GM18526 (cell line): ENCODE results near the gene KLHL28.

ENCODE experiments used
- POLR2A ChIP-seq: IDR thresholded peaks from 3 replicates; pipeline ENCODE4 v1.6.1; 2011; ENCODE audit not compliant: insufficient read length; ENCODE audit errors: extremely low read depth

The KLHL28 gene

GRCh38 chr14:44966601-44967336 is 5.0 kb upstream of the KLHL28 start:
- TF ChIP-seq POLR2A = no peak

DNA sequence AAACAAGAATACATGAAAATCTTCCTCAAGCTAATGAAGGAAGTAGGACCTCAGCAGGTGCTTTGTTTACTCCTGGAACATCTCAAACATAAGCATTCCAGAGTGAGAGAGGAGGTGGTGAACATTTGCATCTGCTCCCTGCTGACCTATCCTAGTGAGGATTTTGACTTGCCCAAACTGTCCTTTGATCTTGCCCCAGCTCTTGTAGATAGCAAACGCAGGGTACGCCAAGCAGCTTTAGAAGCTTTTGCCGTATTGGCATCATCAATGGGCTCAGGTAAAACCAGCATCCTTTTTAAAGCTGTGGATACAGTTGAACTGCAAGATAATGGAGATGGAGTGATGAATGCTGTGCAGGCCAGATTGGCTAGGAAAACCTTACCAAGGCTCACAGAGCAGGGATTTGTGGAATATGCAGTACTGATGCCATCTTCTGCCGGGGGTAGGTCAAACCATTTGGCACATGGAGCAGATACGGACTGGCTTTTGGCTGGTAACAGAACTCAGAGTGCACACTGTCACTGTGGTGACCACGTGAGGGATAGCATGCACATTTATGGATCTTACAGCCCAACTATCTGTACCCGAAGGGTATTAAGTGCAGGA is 2.1 kb upstream of the KLHL28 start:
- TF ChIP-seq POLR2A = no peak

DNA sequence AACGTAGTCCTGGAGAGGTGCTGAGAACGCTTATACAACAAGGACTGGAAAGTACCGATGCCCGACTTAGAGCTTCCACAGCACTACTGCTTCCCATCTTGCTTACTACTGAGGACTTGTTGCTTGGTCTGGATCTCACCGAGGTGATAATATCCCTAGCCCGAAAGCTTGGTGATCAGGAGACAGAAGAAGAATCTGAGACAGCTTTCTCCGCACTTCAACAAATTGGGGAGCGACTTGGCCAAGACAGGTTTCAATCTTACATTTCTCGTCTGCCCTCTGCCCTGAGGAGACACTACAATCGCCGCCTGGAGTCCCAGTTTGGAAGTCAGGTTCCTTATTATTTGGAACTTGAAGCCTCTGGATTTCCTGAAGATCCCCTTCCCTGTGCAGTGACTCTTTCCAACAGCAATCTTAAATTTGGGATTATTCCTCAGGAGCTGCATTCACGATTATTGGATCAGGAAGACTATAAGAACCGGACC is 1.3 kb upstream of the KLHL28 start:
- no peak for TF ChIP-seq POLR2A

DNA sequence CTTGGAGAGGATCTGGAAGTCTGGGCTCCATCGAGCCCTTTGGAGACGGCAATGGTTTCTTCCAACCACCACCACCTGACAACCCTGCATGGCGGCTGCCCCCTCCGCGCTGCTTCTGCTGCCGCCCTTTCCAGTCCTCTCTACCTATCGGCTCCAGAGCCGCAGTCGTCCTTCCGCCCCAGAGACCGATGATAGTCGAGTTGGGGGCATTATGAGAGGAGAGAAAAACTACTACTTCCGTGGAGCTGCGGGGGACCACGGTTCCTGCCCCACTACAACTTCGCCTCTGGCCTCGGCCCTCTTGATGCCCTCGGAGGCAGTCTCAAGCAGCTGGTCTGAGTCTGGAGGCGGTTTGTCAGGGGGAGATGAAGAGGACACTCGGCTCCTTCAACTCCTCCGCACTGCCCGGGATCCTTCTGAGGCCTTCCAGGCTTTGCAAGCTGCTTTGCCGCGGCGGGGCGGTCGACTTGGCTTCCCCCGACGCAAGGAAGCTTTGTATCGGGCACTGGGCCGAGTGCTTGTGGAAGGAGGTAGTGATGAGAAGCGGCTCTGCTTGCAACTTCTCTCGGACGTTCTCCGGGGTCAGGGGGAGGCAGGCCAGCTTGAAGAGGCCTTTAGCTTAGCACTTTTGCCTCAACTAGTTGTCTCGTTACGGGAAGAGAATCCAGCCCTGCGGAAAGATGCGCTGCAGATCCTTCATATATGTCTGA is 742 bp upstream of the KLHL28 start:
- no peak for TF ChIP-seq POLR2A

DNA sequence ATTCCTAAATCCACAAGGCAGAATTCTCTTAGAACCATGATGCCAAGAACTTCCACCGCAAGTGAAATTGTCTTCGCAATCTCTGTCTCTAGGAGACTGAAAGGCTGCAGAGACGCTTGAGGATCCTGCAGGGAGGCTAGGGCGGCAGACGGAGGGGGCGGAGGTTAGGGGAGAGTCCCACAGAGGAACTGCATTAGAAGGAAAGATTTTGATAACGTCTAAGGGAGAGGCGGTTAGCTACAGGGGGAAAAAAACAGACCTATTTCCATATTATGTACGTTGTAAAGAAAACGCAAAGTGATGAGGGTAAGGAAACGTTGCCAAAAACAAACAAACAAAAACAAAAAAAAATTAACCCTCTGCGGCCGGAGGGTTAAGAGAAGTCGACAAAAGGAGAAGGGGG is 595 bp downstream of the KLHL28 start:
- TF ChIP-seq POLR2A = no peak

DNA sequence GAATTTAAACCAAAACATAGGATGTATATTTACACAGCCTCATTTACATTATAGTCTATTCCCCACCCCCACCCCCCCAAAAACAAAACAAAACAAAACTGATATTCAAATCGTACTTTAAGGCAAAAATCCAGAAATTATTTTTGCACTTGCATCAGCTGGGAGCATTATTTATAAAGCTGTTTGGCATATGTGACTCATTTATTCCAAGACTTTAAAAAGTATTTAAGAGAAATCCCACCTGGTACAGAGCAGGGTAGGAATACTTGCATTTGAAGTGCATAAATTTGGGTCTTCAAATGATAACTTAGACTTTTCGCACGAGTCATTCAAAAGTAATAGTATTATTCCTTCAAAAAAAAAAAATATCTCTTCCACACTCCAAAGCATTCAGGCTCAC is 1.1 kb downstream of the KLHL28 start:
- no peak for TF ChIP-seq POLR2A

GRCh38 chr14:44960146-44960545 is 1.6 kb downstream of the KLHL28 start:
- TF ChIP-seq POLR2A = no peak

DNA sequence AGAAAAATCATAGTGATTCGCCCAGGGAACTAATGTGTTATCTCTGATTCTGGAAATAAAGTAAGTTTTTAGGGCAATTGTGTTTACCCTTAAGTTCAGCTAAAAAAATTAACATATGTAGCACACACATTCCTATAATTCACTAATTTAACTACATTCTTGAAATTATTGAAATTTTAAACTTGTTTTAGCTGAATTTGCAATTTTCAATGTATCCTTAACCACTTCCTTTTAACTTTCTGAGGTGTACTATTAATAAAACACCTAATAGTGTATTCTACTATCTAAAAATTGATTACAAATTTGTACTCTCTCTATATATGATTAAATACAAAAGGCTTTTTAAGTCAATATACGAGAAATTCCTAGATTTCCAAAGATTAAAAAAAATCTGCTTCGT is 2.2 kb downstream of the KLHL28 start:
- no peak for TF ChIP-seq POLR2A

DNA sequence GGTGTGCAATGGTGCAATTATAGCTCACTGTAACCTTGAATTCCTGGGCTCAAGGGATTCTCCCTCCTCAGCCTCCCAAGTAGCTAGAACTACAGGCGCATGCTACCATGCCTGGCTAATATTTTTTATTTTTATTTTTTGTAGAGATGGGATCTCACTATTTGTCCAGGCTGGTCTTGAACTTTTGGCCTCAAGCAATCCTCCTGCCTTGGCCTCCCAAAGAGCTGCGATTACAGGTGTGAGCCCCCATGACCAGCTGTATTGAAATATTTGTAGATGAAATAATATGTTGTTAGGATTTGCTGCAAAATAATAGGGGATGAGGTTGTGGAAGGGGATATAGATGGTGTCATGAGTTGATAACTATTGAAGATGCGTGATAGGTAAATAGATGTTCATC is 4.9 kb downstream of the KLHL28 start:
- TF ChIP-seq POLR2A = no peak

- TF ChIP-seq POLR2A = no peak
Measured at GRCh38 chr14:44955528-44955927, 6.2 kb downstream of the KLHL28 start.

DNA sequence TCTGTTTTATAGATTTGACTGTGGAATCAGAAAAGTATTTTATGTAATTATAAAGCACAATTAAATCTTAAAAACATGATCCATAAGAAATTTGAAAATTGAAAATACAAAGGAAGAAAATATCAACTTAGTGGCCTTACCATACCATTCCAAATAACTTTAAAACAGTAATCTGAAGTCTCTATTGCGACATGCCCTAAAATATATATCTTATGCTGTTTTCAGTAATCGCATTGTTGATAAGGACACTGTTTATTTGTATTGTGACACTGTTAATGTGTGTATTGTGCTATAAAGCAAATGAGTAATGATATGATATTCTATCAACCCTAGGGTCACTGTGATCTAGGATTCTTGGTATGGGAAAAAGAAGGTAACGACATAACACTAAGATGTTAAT is 7.0 kb downstream of the KLHL28 start:
- TF ChIP-seq POLR2A = no peak

- no peak for TF ChIP-seq POLR2A
Measured at GRCh38 chr14:44952391-44953110, 9.2 kb downstream of the KLHL28 start.

GRCh38 chr14:44951051-44951450 is 10.7 kb downstream of the KLHL28 start:
- TF ChIP-seq POLR2A = no peak

DNA sequence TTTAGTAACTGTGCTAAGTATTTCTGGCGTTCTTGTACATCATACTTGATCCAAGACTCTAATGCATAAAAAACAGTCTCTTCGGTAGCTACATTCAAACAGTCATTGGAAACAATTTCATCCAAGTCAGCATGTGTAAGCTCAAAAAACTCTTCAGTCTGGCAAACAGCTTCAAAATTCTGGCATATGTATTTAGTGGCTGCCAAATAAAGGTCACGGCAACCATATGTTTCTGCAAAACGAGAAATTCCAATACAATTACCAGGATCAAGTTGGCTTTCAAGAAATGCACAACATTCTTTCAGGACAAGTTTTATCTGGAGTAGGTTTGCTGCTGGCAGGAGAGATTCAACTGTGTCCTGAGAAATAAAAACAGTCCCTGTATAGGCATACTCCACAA is 16.5 kb downstream of the KLHL28 start:
- no peak for TF ChIP-seq POLR2A

DNA sequence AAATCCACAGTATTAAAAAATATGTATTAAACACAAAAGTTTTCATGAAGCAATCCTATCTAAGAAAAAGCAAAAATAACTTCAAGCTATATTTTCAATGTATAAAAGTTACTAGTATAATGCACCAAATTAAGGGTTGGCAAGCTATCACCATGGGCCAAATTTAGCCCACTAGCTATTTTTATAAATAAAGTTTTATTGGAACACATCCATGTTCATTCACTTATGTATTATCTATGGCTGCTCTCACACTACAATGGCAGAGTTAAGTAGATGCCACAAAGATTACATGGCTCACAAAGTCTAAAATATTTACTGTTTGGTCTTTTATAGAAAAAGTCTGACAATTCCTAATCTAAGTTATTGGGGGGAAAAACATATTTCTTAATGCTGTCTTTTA is 17.6 kb downstream of the KLHL28 start:
- no peak for TF ChIP-seq POLR2A

DNA sequence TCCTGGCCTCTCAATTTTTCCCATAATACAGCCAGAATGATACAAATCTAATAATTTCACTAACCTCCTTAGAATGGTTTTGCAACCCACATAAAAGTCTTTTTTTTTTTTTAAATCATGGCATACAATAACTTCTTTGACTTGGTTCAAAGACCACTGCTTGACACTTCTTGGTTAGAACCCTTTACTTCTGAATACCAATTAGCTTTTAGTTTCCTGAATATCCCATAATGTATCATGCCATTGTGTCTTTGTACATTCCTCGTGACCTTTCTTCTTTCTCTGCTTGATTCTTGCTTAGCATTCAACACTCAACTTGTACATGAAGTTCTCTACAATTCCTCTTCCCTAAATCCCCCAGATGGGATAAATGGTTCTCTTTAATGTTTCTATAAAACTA is 19.3 kb downstream of the KLHL28 start:
- TF ChIP-seq POLR2A = no peak

DNA sequence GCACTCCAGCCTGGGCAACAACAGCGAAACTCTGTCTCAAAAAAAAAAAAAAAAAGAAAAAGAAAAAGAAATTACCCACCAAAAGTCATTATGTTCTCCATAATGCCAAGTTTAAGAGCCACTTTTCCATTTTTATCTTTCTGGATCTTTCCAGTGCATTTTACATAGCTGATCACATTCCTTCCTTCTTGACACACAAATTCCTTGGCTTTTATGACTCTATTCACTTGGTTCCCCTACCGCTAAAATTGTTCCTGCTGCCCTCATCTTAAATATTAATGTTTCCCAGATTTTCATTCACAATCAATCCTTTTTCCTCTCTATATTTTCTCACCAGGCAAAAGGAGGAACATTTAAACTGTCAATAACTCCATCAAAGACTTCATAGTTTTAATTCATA is 20.2 kb downstream of the KLHL28 start:
- no peak for TF ChIP-seq POLR2A
